GM21737 (cell line): ENCODE measurements around the gene SMIM14.
A peak's percentile ranks its signal among the peaks of the same experiment; 100 is the strongest.
"Not testable (repeated sequence)": the region's sequence is repeated elsewhere in the genome, so short reads cannot be mapped to it uniquely, and the experiment has no call there.

ENCODE experiments used
- ATAC-seq: cut with Tn5 transposase; IDR thresholded peaks from one replicate; pipeline ENCODE4 v1.9.1; 2021; ENCODE audit warnings: mild to moderate bottlenecking, moderate library complexity; ENCODE audit not compliant: unreplicated experiment

The SMIM14 gene

GRCh38 chr4:39541987-39542610 is 96.6 kb downstream of the SMIM14 start:
- no peak for ATAC-seq

- no peak for ATAC-seq
These were observed 99.5 kb downstream of the SMIM14 start for GRCh38 chr4:39539089-39539611.

GRCh38 chr4:39533541-39533940 is 105.1 kb downstream of the SMIM14 start:
- no peak for ATAC-seq

- ATAC-seq = not testable (repeated sequence)
These were observed 106.4 kb downstream of the SMIM14 start for GRCh38 chr4:39532237-39532636.

- no peak for ATAC-seq
These were observed 108.0 kb downstream of the SMIM14 start for GRCh38 chr4:39530682-39531081.

- ATAC-seq = no peak
These were observed 109.1 kb downstream of the SMIM14 start for GRCh38 chr4:39529534-39529933.

- no peak for ATAC-seq
These were observed 110.6 kb downstream of the SMIM14 start for GRCh38 chr4:39528061-39528465.

- peak; percentile 98 for ATAC-seq
These were observed 111.2 kb downstream of the SMIM14 start, which contains the start of gene UGDH for GRCh38 chr4:39527296-39528060. Gene UGDH, minus strand, starts transcription at chr4:39527439. Its CDS starts 5,927 bp downstream, at chr4:39521512.

GRCh38 chr4:39526765-39527295 is 111.8 kb downstream of the SMIM14 start:
- peak; percentile 20 for ATAC-seq

- ATAC-seq = no peak
These were observed 112.6 kb downstream of the SMIM14 start for GRCh38 chr4:39525822-39526690.

GRCh38 chr4:39524161-39524957 is 114.3 kb downstream of the SMIM14 start:
- no peak for ATAC-seq

- ATAC-seq = no peak
These were observed 116.6 kb downstream of the SMIM14 start for GRCh38 chr4:39522068-39522467.

- no peak for ATAC-seq
These were observed 117.3 kb downstream of the SMIM14 start for GRCh38 chr4:39521253-39521919.

GRCh38 chr4:39518484-39518883 is 120.2 kb downstream of the SMIM14 start:
- no peak for ATAC-seq

- no peak for ATAC-seq
These were observed 122.2 kb downstream of the SMIM14 start for GRCh38 chr4:39516407-39516966.

- ATAC-seq = not testable (repeated sequence)
These were observed 122.8 kb downstream of the SMIM14 start for GRCh38 chr4:39515669-39516401.

GRCh38 chr4:39514888-39515401 is 123.7 kb downstream of the SMIM14 start:
- no peak for ATAC-seq

- not testable (repeated sequence) for ATAC-seq
These were observed 124.4 kb downstream of the SMIM14 start for GRCh38 chr4:39514266-39514665.
